Measurements from ENCODE around the gene CARD19.

Gene CARD19

GRCh38 chr9:93121316-93122241, 25.6 kb downstream of the CARD19 start:
- DNase-seq, result no peak

- DNase-seq, result no peak
These were observed 26.8 kb downstream of the CARD19 start for GRCh38 chr9:93122721-93123221.

GRCh38 chr9:93123561-93124283, 27.7 kb downstream of the CARD19 start:
- no peak for DNase-seq

- no peak for DNase-seq
These were observed 28.8 kb downstream of the CARD19 start for GRCh38 chr9:93124793-93125192.

- no peak for DNase-seq
These were observed 29.4 kb downstream of the CARD19 start for GRCh38 chr9:93125331-93125894.

GRCh38 chr9:93126151-93126781, 30.2 kb downstream of the CARD19 start:
- DNase-seq, result no peak

GRCh38 chr9:93126825-93127368, 30.9 kb downstream of the CARD19 start:
- no peak for DNase-seq

GRCh38 chr9:93127395-93127911, 31.4 kb downstream of the CARD19 start:
- no peak for DNase-seq

GRCh38 chr9:93128011-93128714, 32.1 kb downstream of the CARD19 start:
- no peak for DNase-seq

- no peak for DNase-seq
These were observed 32.8 kb downstream of the CARD19 start for GRCh38 chr9:93128715-93129224.

GRCh38 chr9:93129286-93129685, 33.3 kb downstream of the CARD19 start:
- DNase-seq, result no peak

GRCh38 chr9:93129691-93130500, 33.9 kb downstream of the CARD19 start:
- DNase-seq, result no peak

- no peak for DNase-seq
These were observed 35.0 kb downstream of the CARD19 start for GRCh38 chr9:93130861-93131481.

- DNase-seq, result no peak
These were observed 35.7 kb downstream of the CARD19 start for GRCh38 chr9:93131599-93132286.

- DNase-seq, result no peak
These were observed 36.4 kb downstream of the CARD19 start for GRCh38 chr9:93132287-93132927.

GRCh38 chr9:93132946-93133680, 37.1 kb downstream of the CARD19 start:
- DNase-seq, result no peak

GRCh38 chr9:93133681-93134014, 37.6 kb downstream of the CARD19 start:
- peak; percentile 31 for DNase-seq

- DNase-seq, result peak; percentile 78
These were observed 38.2 kb downstream of the CARD19 start, which contains the start of gene NINJ1 for GRCh38 chr9:93134015-93134739. Gene NINJ1, minus strand, starts transcription at chr9:93134251. Its CDS starts 34 bp downstream, at chr9:93134217.

Data from activated CD4-positive, alpha-beta T cell treated with anti-CD3 and anti-CD28 coated beads for 1 hour (primary cell).